ENCODE measurements around the gene ATL2. TPM values are rescaled to one million over a fixed set of nuclear protein-coding genes. Genes with fewer than 3 reads are reported as not detected.

The ATL2 gene
- total and polyA plus RNA-seq, 2 donors (not counting 1 experiment from before 2014, with no cell fraction given): 26.5 to 70.7 TPM

DNA sequence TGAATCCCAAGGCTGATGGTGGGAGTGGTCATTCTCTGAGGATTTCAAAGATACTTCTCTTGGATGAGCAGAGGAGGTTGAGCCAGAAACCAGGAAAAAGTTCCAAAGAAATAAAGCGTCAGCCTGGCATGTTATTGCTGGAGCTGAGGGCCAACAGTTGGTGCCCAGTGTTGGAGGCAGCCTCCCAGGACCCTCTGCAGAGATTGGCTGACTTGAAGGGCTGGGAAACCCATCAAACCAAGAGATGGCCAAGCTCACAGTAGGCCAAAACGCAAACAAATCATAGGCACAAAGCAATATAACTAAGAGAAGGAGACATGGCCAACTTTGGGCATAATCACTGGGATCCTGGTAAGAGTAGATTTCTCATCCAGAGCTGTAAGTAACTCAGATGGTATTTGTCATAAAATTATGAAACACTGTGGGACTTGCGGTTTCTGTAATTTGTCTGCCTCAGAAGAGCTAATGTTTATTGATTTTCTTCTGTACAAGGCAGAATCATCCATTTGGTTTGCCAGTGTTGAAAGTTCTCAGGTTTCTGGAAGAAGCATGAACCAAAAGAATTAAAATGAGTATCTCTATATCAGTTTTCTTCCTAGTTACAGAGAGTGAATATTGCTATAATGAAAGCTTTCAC, 108.3 kb downstream of the ATL2 start:
- H3K4me2 ChIP-seq (ENCODE audit: extremely low read depth, insufficient read depth, low read length): no peak overlapping the region
- H3K9me3 ChIP-seq (ENCODE audit: control insufficient read depth, insufficient read depth, low read depth, low read length): no peaks in the 10 kb centered on the region
- H3K36me3 ChIP-seq (ENCODE audit: control insufficient read depth, insufficient read depth, low read length): no peaks in the 10 kb centered on the region
- no peaks in the 10 kb centered on the region for H3K79me2 ChIP-seq (ENCODE audit: control insufficient read depth, insufficient read depth, low read length)
- DNase-seq (ENCODE audit: low read depth in 2 of 2): peak; percentile 69 to 97
- TF ChIP-seq, protein P1, sequence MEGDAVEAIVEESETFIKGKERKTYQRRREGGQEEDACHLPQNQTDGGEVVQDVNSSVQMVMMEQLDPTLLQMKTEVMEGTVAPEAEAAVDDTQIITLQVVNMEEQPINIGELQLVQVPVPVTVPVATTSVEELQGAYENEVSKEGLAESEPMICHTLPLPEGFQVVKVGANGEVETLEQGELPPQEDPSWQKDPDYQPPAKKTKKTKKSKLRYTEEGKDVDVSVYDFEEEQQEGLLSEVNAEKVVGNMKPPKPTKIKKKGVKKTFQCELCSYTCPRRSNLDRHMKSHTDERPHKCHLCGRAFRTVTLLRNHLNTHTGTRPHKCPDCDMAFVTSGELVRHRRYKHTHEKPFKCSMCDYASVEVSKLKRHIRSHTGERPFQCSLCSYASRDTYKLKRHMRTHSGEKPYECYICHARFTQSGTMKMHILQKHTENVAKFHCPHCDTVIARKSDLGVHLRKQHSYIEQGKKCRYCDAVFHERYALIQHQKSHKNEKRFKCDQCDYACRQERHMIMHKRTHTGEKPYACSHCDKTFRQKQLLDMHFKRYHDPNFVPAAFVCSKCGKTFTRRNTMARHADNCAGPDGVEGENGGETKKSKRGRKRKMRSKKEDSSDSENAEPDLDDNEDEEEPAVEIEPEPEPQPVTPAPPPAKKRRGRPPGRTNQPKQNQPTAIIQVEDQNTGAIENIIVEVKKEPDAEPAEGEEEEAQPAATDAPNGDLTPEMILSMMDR (conservative IDR thresholded peaks at IDR 0.05 in 1 of 2, IDR thresholded peaks at IDR 0.05 in 1 of 2; ENCODE audit: low read depth in 1 of 2, low read length in 2 of 2): no peak
- TF ChIP-seq EZH2 (IDR thresholded peaks at IDR 0.05; ENCODE audit: low read length, missing control alignments): no peak
- H3K4me3 ChIP-seq (replicated peaks in 1 of 4; ENCODE audit: control extremely low read depth in 1 of 4, insufficient read depth in 1 of 4, low read depth in 3 of 4, low read length in 4 of 4): no peak overlapping the region
- no peak overlapping the region for H3K27ac ChIP-seq (ENCODE audit: insufficient read depth, low read length)
- no peaks in the 10 kb centered on the region for H3K4me1 ChIP-seq (ENCODE audit: control insufficient read depth, extremely low read depth, insufficient read depth, low read length)
- no peaks in the 10 kb centered on the region for H3K27me3 ChIP-seq (ENCODE audit: control insufficient read depth, insufficient read depth, low read length)
- no peaks in the 10 kb centered on the region for H4K20me1 ChIP-seq (ENCODE audit: control insufficient read depth, extremely low read depth, insufficient read depth, low read length)
- no peak overlapping the region for H3K9ac ChIP-seq (ENCODE audit: insufficient read depth, low read length)
- no peak overlapping the region for H2AFZ ChIP-seq (ENCODE audit: low read length)

DNA sequence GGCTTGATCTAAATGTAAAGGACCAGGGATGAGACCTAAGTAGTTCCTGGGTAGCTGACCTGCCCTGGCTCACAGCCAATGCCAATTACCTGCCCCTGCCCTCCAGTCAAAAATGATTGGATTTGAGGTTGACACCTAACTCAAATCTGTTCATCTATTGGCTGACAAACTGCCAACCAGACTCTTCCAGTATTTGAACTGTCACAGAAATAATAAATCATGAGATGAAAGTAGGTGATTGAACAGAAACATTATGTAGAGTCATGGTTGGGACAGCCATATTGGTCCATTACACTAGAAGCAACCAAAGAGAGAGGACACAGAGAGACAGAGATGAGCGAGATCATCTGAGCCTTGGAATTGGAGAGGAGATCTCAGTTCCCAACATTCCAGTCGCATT, 109.1 kb downstream of the ATL2 start:
- Histone ChIP-seq H3K79me2 (ENCODE audit: control insufficient read depth, insufficient read depth, low read length) (no peaks in the 10 kb centered on the region), H3K27ac (ENCODE audit: insufficient read depth, low read length) (no peak overlapping the region), H3K4me2 (ENCODE audit: extremely low read depth, insufficient read depth, low read length) (no peak overlapping the region), H4K20me1 (ENCODE audit: control insufficient read depth, extremely low read depth, insufficient read depth, low read length) (no peaks in the 10 kb centered on the region), H3K9me3 (ENCODE audit: control insufficient read depth, insufficient read depth, low read depth, low read length) (no peaks in the 10 kb centered on the region), H3K27me3 (ENCODE audit: control insufficient read depth, insufficient read depth, low read length) (no peaks in the 10 kb centered on the region), H3K9ac (ENCODE audit: insufficient read depth, low read length) (no peak overlapping the region), H3K4me1 (ENCODE audit: control insufficient read depth, extremely low read depth, insufficient read depth, low read length) (no peaks in the 10 kb centered on the region), H2AFZ (ENCODE audit: low read length) (no peak overlapping the region), H3K4me3 (replicated peaks in 1 of 4; ENCODE audit: control extremely low read depth in 1 of 4, insufficient read depth in 1 of 4, low read depth in 3 of 4, low read length in 4 of 4) (no peak overlapping the region), H3K36me3 (ENCODE audit: control insufficient read depth, insufficient read depth, low read length) (no peaks in the 10 kb centered on the region)
- no peak for DNase-seq (ENCODE audit: low read depth in 2 of 2)
- no peak for TF ChIP-seq EZH2 (IDR thresholded peaks at IDR 0.05; ENCODE audit: low read length, missing control alignments)
- TF ChIP-seq, protein P1 (conservative IDR thresholded peaks at IDR 0.05 in 1 of 2, IDR thresholded peaks at IDR 0.05 in 1 of 2; ENCODE audit: low read depth in 1 of 2, low read length in 2 of 2): no peak

DNA sequence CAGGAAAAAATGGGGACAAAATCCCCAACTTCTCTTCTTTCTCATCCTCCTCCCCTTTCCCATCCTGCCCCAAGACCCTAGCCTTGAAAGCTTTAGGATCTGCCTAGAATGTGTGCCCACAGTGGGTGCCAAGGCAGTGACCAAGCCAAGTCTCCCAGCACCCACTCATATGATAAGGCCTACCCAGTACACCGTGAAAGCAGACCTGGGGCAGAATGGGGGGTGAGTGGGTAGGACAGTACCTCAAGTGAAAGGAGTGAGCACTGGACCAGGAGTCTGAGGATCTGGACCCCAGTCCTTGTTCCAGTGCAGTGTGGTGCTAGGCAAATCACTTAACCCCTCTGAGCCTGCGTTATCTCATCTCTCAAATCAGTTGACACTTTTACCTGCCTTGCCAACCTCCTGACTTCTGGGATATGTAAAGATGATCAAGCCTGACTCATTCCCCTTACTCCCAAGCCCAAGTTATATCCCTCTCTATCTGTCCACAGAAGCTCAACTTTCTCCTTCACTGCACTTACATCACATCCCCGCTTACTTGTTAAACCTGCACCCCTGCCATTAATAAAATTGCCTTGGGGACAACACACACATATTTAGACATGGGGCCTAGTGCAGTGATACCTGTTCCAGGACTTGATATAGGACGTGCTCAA, 109.7 kb downstream of the ATL2 start:
- no peaks in the 10 kb centered on the region for H3K27me3 ChIP-seq (ENCODE audit: control insufficient read depth, insufficient read depth, low read length)
- H3K4me3 ChIP-seq (replicated peaks in 1 of 4; ENCODE audit: control extremely low read depth in 1 of 4, insufficient read depth in 1 of 4, low read depth in 3 of 4, low read length in 4 of 4): no peak overlapping the region
- H3K4me1 ChIP-seq (ENCODE audit: control insufficient read depth, extremely low read depth, insufficient read depth, low read length): no peaks in the 10 kb centered on the region
- H3K79me2 ChIP-seq (ENCODE audit: control insufficient read depth, insufficient read depth, low read length): no peaks in the 10 kb centered on the region
- no peak overlapping the region for H3K9ac ChIP-seq (ENCODE audit: insufficient read depth, low read length)
- no peak overlapping the region for H3K27ac ChIP-seq (ENCODE audit: insufficient read depth, low read length)
- H4K20me1 ChIP-seq (ENCODE audit: control insufficient read depth, extremely low read depth, insufficient read depth, low read length): no peaks in the 10 kb centered on the region
- DNase-seq (ENCODE audit: low read depth in 2 of 2): no peak
- no peak overlapping the region for H2AFZ ChIP-seq (ENCODE audit: low read length)
- TF ChIP-seq, protein P1 (conservative IDR thresholded peaks at IDR 0.05 in 1 of 2, IDR thresholded peaks at IDR 0.05 in 1 of 2; ENCODE audit: low read depth in 1 of 2, low read length in 2 of 2): no peak
- TF ChIP-seq EZH2 (IDR thresholded peaks at IDR 0.05; ENCODE audit: low read length, missing control alignments): no peak
- no peaks in the 10 kb centered on the region for H3K36me3 ChIP-seq (ENCODE audit: control insufficient read depth, insufficient read depth, low read length)
- no peaks in the 10 kb centered on the region for H3K9me3 ChIP-seq (ENCODE audit: control insufficient read depth, insufficient read depth, low read depth, low read length)
- H3K4me2 ChIP-seq (ENCODE audit: extremely low read depth, insufficient read depth, low read length): no peak overlapping the region

Data from fibroblast of lung (primary cell).